HG03064 (cell line): ENCODE measurements around the gene C6orf52.
"Not testable (repeated sequence)": the region's sequence is repeated elsewhere in the genome, so short reads cannot be mapped to it uniquely, and the experiment has no call there.

Experiments
- ATAC-seq: cut with Tn5 transposase; IDR thresholded peaks from one replicate; pipeline ENCODE4 v1.9.1; 2021; ENCODE audit warnings: low read depth; ENCODE audit not compliant: unreplicated experiment

The C6orf52 gene

DNA sequence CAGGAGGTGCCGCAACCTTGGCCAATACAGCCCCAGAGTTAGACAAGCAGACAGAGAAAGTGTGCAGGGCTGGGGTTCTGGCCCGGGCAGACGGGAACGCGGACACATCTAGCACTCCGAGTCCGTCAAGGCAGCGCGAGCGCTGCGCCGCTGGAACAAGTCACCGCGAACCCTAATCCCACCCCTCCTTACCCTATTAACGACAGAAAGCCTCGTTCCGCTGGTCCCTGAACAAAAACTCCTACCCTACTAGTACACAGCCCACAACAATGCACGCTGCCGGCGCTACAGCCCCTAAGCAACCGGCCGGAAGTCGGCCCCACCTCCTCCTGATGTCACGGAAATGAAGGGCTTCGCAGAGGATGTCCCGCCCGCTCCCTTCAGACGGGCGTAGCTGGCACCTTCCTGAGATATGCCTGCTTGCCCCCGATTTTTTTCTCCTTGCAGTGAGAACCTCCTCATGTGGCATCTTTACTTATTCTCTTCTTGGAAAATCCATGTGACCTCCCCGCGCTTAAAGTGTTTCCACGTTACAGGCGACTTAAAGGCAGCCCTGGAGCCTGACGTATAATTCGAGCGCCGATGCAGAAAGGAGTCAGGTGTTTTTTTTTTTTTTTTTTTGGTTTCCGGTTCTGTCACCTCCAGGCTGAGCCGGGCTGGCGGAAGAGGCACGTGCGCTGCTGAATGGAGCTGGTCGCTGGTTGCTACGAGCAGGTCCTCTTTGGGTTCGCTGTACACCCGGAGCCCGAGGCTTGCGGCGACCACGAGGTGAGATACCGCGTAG, at the start of gene C6orf52, which contains the start of gene PAK1IP1:
C6orf52 (minus strand) TSS at position 315 of the 784 bp plus-strand sequence. CDS start 7,066 bp downstream, outside the sequence.
PAK1IP1 (plus strand) TSS at position 671 of the 784 bp plus-strand sequence; CDS start at position 685, 14 bp downstream.
- ATAC-seq = peak; percentile 99

DNA sequence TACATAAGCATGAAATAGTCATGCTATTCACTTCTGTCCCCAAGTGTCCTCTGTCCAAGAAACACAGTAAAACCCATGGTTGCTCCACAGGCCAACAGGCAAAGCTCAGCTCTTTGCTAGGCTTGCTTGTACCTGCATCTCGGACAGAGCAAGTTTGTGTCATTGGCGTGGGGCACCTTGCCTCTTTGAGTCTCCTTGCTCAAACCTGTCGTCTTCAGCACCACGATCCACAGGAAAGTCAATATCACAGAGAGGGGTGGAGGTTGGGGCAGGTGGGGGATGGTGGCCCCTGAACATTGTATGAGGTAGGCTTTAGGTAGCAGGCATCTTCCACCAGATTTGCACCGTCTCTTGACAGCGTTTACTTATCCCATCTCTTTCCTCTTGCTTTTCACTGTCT, 49.1 kb upstream of the C6orf52 start:
- ATAC-seq = no peak

DNA sequence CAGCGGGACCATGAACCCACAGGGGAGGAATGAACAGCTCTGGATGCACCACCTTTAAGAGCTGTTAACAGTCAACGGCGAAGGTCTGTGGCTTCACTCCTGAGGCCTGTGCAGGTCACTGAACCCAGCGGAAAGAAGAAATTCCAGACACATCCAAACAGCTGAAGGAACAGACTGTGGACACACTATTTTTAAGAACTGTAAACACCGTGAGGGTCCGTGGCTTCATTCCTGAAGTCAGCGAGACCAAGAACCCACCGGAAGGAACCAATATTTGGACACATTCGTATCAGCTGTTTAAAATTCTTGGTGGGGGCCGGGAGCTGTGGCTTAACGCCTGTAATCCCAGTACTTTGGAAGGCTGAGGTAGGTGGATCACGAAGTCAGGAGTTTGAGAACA, 47.8 kb upstream of the C6orf52 start:
- no peak for ATAC-seq

DNA sequence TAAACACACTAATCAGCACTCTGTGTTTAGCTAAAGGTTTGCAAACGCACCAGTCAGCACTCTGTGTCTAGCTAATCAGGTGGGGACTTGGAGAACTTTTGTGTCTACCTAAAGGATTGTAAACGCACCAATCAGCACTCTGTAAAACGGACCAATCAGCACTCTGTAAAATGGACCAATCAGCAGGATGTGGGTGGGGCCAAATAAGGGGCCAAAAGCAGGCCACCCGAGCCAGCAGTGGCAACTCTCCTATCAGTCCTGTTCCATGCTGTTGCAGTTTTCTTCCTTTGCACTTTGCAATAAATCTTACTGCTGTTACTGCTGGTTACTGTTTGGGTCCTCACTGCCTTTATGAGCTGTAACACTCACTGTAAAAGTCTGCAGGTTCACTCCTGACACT, 47.2 kb upstream of the C6orf52 start:
- ATAC-seq = not testable (repeated sequence)

DNA sequence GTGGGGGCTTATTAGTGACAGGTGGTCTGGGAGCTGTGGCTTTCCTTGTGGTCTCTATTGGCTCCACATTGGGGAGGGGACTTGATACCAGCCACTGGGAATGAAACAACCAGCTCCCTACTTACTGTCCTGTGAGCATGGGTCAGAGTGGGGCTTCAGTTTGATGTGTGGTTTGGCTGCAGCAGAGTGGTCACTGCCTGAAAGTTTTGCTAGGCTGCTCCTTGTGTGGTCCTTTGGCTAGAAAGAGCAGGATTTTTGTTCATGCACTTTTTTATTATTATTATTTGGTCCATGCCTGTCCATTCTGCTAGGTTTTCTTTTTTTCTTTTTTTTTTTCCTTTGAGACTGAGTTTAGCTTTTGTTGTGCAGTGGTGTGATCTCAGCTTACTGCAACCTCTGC, 45.6 kb upstream of the C6orf52 start:
- ATAC-seq = no peak

DNA sequence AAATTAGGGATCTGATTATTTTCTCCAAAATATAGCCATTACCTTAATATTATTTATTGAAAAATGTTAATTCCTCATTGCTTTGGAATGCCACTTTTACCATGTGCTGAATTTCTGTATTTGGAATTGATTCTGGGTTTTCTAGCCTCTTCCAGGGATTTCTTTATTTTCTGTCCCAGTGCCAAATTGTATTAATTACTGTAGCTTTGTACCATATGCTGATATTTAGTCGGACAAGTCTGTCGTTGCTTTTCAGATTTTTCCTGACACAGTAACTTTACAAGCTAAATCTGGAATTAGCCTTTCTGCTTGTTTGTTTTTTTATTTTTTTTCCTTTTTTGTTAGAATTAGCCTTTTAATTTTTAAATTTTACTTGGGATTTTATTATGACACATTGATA, 42.3 kb upstream of the C6orf52 start:
- no peak for ATAC-seq

DNA sequence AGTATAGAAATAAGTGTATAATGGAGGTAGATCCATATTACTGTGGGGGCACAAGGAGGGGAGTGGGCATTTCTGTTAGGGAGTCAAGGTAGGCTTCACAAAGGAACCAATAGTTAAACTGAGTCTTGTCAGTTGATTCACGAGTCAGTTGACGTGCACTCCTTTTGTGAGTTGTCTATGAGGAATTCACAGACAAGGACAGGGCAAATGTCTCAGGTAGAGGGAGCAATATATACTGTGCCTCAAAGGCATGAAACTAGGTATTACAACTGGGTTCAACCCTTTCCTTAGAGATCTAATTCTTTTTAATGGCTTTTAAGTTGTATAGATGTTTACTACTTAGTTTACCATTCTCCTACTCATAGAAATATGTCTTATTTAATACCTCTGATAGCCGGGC, 39.4 kb upstream of the C6orf52 start:
- no peak for ATAC-seq

DNA sequence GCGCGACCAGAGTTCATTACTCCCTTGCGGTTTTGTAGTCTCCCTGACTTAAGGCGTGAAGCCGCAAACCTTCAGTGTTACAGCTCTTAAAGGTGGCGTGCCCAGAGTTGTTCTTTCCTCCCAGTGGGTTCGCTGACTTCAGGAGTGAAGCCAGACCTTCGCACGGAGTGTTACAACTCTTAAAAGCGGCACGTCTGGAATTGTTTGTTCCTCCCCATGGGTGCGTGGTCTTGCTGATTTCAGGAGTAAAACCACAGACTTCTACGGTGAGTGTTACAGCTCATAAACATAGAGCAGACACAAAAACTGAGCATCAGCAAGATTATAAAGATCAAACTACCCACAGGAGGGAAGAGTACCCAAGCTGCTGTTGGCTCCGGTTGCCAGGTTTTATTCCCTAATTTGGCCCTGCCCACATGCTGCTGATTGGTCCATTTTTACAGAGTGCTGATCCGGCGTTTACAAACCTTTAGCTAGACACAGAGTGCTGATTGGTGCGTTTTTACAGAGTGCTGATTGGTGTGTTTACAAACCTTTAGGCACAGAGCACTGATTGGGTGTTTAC, 38.8 kb upstream of the C6orf52 start:
- ATAC-seq = no peak

DNA sequence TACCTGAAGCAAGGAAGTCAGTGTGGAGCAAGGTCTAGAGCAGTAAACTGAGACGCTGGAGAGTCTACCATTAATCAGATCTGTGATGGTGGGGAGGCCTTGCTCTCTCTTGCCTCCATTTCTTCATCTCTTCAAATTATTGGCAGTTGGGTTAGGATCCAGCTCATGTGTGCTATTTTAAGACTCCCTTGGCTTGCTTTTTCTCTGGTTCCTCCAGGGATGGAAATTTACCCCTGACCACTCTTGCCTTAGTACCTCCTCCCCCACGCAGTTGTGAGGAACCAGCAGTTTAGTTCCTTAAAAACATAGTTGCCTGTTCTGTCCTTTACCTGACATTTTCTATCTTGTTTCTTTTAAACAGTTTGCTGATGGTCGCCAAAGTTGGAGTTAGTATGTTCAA, 35.8 kb upstream of the C6orf52 start:
- ATAC-seq = no peak

DNA sequence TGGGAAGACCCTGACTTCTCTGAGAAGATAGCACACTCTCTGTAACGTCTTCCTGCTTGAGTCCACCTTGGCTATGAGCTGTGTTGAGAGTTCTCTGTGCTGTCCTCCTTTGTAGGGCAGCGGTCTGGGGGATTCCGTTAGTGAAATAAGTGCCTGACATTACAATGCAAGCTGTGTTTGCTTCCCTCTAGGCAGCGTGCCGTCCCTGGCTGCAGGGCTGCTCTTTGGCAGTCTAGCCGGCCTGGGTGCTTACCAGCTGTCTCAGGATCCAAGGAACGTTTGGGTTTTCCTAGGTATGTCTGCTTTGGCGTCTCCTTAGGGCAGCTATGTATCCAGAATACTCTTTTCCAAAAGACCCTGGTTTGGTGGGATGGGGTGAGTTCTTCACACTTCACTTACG, 31.3 kb upstream of the C6orf52 start:
- ATAC-seq = no peak

DNA sequence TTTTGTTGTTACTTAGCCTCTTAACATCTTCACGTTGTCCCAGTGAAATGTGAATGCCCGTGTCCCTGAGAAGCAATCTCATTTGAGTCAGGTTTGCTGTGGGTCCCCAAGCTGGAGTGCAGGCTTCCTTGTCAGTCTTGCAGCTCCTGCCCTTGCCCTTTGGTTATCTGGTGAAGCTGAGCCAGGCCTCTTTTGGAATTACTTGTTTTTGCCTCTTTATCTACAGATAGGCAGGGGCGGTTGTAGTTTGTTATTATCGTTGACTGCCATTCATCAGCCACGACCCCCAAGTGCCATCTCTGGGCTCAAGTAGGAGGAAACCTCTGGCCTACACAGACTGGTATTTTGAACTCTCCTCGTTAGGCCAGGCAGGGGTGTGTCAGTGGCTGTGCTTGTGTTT, 30.6 kb upstream of the C6orf52 start:
- no peak for ATAC-seq

DNA sequence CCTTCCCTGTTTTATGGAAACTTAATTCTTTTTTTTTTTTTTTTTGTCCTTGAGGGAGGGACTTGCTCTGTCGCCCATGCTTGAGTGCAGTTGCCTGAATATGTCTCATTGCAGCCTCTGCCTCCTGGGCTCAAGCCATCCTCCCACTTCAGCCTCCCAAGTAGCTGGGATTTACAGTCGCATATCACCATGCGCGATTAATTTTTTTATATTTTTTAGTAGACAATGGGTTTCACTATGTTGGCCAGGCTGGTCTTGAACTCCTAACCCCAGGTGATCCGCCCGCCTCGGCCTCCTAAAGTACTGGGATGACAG, 29.1 kb upstream of the C6orf52 start:
- no peak for ATAC-seq

DNA sequence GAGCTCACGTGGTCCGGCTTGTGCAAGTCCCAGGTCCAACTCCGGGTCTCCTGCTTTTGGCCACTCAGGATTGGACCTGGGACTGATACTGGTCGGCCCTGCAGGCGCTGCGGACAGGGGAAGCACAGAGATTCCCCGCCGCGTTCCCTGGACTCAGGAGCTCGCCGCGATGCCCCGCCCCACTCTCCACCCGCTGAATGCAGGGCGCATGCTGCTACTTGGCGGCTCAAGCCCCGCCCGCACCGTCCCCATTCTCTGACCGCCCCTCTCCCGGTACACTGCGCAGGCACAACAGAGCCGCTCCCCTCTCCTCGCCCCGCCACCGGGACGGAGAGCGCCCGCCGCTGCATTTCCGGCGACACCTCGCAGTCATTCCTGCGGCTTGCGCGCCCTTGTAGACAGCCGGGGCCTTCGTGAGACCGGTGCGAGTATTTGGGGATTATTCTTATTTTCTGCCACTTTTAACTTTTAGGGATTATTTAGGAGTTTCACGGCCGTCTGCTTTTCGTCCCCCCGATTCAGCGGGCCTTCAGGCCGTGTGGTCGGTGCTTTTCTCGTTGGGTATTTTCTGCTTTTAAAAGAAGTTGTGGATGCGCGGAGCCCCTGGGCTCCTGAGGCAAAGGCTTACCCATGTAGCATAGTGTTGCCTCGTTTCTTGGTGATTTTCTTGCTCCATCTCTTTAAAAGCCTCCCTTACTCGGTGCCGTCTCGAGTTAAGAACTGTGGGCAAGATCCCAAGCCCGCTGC, 28.6 kb upstream of the C6orf52 start, which contains the start of gene TMEM14C:
TMEM14C (plus strand) TSS at position 251 of the 747 bp plus-strand sequence. CDS start 1,544 bp downstream, outside the sequence.
- peak; percentile 98 for ATAC-seq

DNA sequence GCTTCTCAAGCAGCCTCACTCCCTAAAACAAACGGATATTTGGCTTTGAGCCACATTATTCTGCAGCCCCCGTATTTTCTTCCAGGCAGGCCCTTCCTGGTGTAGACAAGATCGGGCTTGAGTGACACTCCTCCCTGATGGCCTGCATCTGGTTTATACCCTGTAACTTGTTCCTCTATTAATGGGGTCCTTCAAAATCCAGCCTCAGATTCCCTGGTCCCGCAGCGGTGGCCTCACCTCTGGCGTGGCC, 28.1 kb upstream of the C6orf52 start:
- no peak for ATAC-seq

DNA sequence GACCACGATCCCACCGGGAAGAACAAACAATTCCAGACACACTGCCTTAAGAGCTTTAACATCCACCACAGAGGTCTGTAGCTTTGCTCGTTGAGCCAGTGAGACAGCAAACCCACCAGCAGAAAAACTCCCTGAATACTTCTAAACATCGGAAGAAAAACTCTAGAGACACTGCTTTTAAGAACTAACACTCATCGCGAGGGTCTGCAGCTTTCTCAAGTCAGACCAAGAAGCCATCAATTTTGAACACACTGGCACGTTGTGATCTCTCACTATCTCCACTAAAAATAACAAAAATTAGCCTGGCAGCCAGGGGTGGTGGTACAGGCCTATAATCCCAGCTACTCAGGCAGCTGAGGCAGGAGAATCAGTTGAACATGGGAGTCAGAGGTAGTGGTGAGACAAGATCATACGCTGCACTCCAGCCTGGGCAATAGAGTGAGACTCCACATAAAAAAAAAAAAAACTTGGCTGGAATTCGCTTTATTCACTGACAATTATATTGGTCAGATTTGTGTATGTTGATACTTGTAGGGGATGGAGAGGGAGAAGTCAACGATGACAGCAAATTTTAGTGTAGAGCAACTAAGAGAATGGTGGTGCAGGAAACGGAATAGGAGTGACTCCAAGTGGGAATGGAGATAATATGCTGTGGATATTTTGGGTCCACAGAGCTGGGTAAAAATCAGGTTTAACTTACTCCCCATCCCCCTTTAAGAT, 27.6 kb upstream of the C6orf52 start:
- no peak for ATAC-seq

DNA sequence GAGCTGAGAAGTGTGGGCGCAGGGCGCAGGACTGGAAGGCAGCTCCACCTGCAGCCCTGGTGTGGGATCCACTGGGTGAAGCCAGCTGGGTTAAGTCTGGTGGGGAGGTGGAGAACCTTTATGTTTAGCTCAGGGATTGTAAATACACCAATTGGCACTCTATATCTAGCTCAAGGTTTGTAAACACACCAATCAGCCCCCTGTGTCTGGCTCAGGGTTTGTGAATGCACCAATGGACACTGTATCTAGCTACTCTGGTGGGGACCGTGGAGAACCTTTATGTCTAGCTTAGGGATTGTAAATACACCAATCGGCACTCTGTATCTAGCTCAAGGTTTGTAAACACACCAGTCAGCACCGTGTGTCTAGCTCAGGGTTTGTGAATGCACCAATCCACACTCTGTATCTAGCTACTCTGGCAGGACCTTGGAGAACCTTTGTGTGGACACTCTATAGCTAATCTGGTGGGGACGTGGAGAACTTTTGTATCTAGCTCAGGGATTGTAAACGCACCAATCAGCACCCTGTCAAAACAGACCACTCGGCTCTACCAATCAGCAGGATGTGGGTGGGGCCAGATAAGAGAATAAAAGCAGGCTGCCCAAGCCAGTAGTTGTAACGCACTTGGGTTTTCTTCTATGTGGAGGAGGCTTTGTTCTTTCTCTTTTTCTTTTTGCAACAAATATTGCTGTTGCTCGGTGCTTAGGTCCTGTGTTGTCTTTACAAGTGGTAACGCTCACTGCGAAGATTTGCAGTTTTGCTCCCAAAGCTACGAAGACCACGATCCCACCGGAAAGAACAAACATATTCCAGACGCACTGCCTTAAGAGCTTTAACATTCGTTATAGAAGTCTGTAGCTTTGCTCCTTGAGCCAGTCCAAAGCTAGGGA, 26.8 kb upstream of the C6orf52 start:
- not testable (repeated sequence) for ATAC-seq

DNA sequence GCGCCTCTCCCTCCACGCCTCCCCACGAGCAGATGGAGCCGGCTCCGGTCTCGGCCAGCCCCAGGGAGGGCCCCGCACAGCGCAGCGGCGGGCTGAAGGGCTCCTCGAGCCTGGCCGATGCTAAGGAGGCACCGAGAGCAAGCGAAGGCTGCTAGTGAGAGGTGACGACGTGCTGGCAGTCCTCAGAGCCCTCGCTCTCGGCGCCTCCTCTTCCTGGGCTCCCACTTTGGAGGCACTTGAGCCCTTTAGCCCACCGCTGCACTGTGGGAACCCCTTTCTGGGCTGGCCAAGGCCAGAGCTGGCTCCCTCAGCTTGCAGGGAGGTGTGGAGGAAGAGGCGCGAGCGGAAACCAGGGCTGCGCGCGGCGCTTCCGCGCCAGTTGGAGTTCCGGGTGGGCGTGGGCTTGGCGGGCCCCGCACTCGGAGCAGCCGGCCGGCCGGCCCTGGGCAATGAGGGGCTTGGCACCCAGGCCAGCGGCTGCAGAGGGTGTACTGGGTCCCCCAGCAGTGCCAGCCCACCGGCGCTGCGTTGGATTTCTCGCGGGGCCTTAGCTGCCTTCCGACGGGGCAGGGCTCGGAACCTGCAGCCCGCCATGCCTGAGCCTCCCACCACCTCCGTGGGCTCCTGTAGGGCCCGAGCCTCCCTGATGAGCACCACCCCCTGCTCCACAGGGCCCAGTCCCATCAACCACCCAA, 26.0 kb upstream of the C6orf52 start:
- ATAC-seq = no peak

DNA sequence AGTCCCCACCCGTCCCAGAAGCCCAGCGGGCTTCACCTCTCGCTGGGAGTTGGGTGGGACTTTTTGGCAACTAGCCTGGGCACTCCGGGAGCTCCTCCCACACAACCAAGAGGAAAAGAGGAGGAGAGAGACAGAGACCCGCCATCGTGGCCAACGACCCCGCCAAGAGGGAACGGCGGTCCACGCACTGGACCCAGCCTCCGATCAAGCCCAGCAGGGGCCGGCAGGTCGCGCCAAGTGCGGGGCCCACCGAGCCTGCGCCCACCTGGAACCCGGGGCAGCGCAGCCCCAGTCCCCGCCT, 25.5 kb upstream of the C6orf52 start:
- no peak for ATAC-seq

DNA sequence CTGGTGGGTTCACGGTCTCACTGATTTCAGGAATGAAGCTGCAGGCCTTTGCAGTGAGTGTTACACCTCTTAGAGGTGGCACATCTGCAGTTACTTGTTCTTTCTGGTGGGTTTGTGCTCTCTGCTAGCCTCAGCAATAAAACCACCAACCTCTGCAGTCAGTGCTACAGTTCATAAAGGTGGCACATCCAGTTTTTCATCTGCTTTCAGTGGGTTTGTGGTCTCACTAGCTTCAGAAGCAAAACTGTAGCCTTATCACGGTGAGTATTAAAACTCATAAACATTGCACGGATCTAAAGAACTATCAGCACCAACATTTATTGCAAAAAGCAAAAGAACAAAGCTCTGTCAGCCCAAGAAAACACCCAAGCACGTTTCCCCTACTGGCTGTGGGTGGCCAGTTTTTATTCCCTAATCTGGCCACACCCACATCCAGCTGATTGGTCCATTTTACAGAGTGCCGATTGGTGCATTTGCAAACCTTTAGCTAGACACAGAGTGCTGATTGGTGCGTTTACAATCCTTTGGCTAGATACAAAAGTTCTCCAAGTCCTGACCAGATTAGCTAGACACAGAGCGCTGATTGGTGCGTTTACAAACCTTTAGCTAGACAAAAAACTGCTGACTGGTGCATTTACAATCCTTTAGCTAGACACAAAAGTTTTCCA, 25.0 kb upstream of the C6orf52 start:
- no peak for ATAC-seq
